K562 (cell line): Measurements from ENCODE around the gene TRIP11. TPM values are rescaled to one million over a fixed set of nuclear protein-coding genes. Genes with fewer than 3 reads are reported as not detected.

Experiments used
- ATAC-seq: fragments of 200-7000 bp; cut with Tn5 transposase; 3 replicates; pipeline ENCODE4 v1.9.1; 2020; ENCODE audit warnings: moderate library complexity
- BruUV-seq: library from RNA; stranded (reverse); fragments of 400-500 nt; replicated peaks from 2 replicates; lab custom pipeline; 2021; lab: Mats Ljungman, UMichigan
- CTCF ChIA-PET: fragments of 300-600 bp; formaldehyde crosslinking; extraction: SDS; loops from one replicate; lab custom pipeline; 2021; ENCODE audit warnings: low intra/inter-chr PET ratio; lab: Yijun Ruan, JAX
- POLR2A ChIA-PET: fragments of 300-600, 350-650 bp; sonication (Branson Sonifier 250); formaldehyde crosslinking; extraction: SDS; loops from one replicate; lab custom pipeline; 2021; ENCODE audit warnings: antibody characterized with exemption, inconsistent platforms; lab: Yijun Ruan, JAX
- DNase-seq, 4 experiments: peaks; one replicate each; pipeline versions ENCODE4 v3.0.0 to v3.0.0-alpha.2; 2011 to 2018; ENCODE audit warnings: low spot score in 3 of 4, mixed read lengths in 3 of 4; ENCODE audit errors: extremely low read depth in 1 of 4
- FAIRE-seq: peaks from 2 replicates; lab custom pipeline; 2011; peaks lifted over from hg19 to GRCh38; lab: Jason Lieb, UNC
- H2AFZ ChIP-seq: 2 replicates; pipeline ENCODE4 v1.6.0; 2011; ENCODE audit warnings: low read depth, low read length, control low read depth, inconsistent platforms
- H3K27ac ChIP-seq: fragments of 200-600 bp; 3 replicates; pipeline ENCODE4 v1.8.0; 2011; ENCODE audit warnings: low read depth, mild to moderate bottlenecking, control low read depth, inconsistent platforms, low read length, moderate library complexity, mixed read lengths; ENCODE audit errors: extremely low read depth
- H3K27me3 ChIP-seq, 2 experiments: fragments of 300-600 bp in 1 of 2; 2 replicates in 1 of 2; 3 replicates in 1 of 2; pipeline versions ENCODE4 v1.6.0 to v1.8.0; 2011; ENCODE audit warnings: inconsistent platforms in 2 of 2, low read length in 2 of 2, mild to moderate bottlenecking in 1 of 2, mixed read lengths in 1 of 2, moderate library complexity in 1 of 2; ENCODE audit not compliant: control insufficient read depth in 2 of 2, insufficient read depth in 2 of 2
- H3K36me3 ChIP-seq: fragments of 300-600 bp; 3 replicates; pipeline ENCODE4 v1.8.0; 2011; ENCODE audit warnings: mild to moderate bottlenecking, low read length, inconsistent platforms; ENCODE audit not compliant: control insufficient read depth, insufficient read depth
- H3K4me1 ChIP-seq, 2 experiments: fragments of 200-600 bp in 1 of 2; replicated peaks in 1 of 2; 2 replicates in 1 of 2; 3 replicates in 1 of 2; pipeline versions ENCODE4 v1.5.1 to v1.8.0; 2011; ENCODE audit warnings: inconsistent platforms in 2 of 2, low read length in 2 of 2, mild to moderate bottlenecking in 1 of 2, mixed read lengths in 1 of 2, moderate library complexity in 1 of 2; ENCODE audit not compliant: control insufficient read depth in 2 of 2, insufficient read depth in 2 of 2
- H3K4me2 ChIP-seq: 2 replicates; pipeline ENCODE4 v1.6.1; 2011; ENCODE audit warnings: low read length, control low read depth, inconsistent platforms, mixed read lengths; ENCODE audit not compliant: insufficient read depth
- H3K4me3 ChIP-seq: fragments of 200-600 bp; sonication (generic), shearing (Covaris generic); 2 replicates; pipeline ENCODE4 v1.5.1; 2016; ENCODE audit warnings: control low read depth, inconsistent platforms
- H3K79me2 ChIP-seq: fragments of 200-600 bp; 3 replicates; pipeline ENCODE4 v1.8.0; 2011; ENCODE audit warnings: low read length, inconsistent platforms; ENCODE audit not compliant: control insufficient read depth, insufficient read depth
- H3K9ac ChIP-seq, 2 experiments: 2 replicates each; pipeline versions ENCODE4 v1.6.0 to v1.6.1; 2011; ENCODE audit warnings: low read depth in 2 of 2, low read length in 2 of 2, control low read depth in 1 of 2, inconsistent platforms in 1 of 2, mild to moderate bottlenecking in 1 of 2, mixed read lengths in 1 of 2; ENCODE audit not compliant: insufficient read depth in 1 of 2
- H3K9me1 ChIP-seq: one replicate; pipeline ENCODE4 v1.6.0; 2011; ENCODE audit warnings: inconsistent platforms, mild to moderate bottlenecking, low read length, moderate library complexity; ENCODE audit not compliant: control insufficient read depth, insufficient read depth
- H3K9me3 ChIP-seq: replicated peaks from 2 replicates; pipeline ENCODE4 v1.5.1; 2011; ENCODE audit warnings: low read depth, low read length, inconsistent platforms; ENCODE audit not compliant: control insufficient read depth, insufficient read depth
- H4K20me1 ChIP-seq: replicated peaks from 2 replicates; pipeline ENCODE4 v1.6.1; 2011; ENCODE audit warnings: low read length, inconsistent platforms, mixed read lengths; ENCODE audit not compliant: control insufficient read depth, insufficient read depth
- ATF1 ChIP-seq, 2 experiments: fragments of 450-650 bp in 1 of 2; IDR thresholded peaks; 2 replicates each; pipeline ENCODE4 v1.6.1; 2016; ENCODE audit warnings: missing compliant biosample characterization in 1 of 2, missing genetic modification characterization in 1 of 2
- ATF7 ChIP-seq: fragments of 450-650 bp; IDR thresholded peaks from 2 replicates; pipeline ENCODE4 v1.7.1; 2014; ENCODE audit warnings: mild to moderate bottlenecking, moderate library complexity
- CREB1 ChIP-seq, 2 experiments: sonication (generic) in 1 of 2; formaldehyde crosslinking in 1 of 2; IDR thresholded peaks; 2 replicates each; pipeline versions ENCODE4 v1.6.1 to v1.8.0; 2012 to 2022; ENCODE audit warnings: inconsistent platforms in 1 of 2, mild to moderate bottlenecking in 1 of 2, missing genetic modification reagents in 1 of 2, moderate library complexity in 1 of 2
- E2F3 ChIP-seq: fragments of 250-450 bp; sonication (Bioruptor Pico); IDR thresholded peaks from 2 replicates; pipeline ENCODE4 v1.4.0; 2020; ENCODE audit warnings: mild to moderate bottlenecking
- E2F5 ChIP-seq: sonication (generic); formaldehyde crosslinking; IDR thresholded peaks from 2 replicates; pipeline ENCODE4 v1.8.0; 2022; ENCODE audit warnings: mild to moderate bottlenecking, missing genetic modification reagents
- E4F1 ChIP-seq: fragments of 250-450 bp; sonication (Bioruptor Pico); IDR thresholded peaks from 2 replicates; pipeline ENCODE4 v1.5.0; 2021; ENCODE audit warnings: mild to moderate bottlenecking, borderline replicate concordance
- KDM2B ChIP-seq: fragments of 250-450 bp; sonication (Bioruptor Pico); IDR thresholded peaks from 2 replicates; pipeline ENCODE4 v1.8.0; 2021; ENCODE audit warnings: mild to moderate bottlenecking, moderate library complexity
- KHSRP ChIP-seq: fragments of 450-650 bp; IDR thresholded peaks from 2 replicates; pipeline ENCODE4 v1.6.1; 2017
- MCM2 ChIP-seq: fragments of 450-650 bp; IDR thresholded peaks from 2 replicates; pipeline ENCODE4 v1.6.1; 2017; ENCODE audit warnings: low read depth, mild to moderate bottlenecking
- MTA1 ChIP-seq: fragments of 450-650 bp; IDR thresholded peaks from 2 replicates; pipeline ENCODE4 v1.6.1; 2017; ENCODE audit warnings: borderline replicate concordance
- NR2C1 ChIP-seq, 2 experiments: fragments of 450-650 bp; IDR thresholded peaks; 2 replicates each; pipeline ENCODE4 v1.6.1; 2017; ENCODE audit warnings: mild to moderate bottlenecking in 2 of 2, antibody characterized with exemption in 1 of 2, inconsistent platforms in 1 of 2, missing compliant biosample characterization in 1 of 2, missing genetic modification characterization in 1 of 2
- SMARCB1 ChIP-seq: IDR thresholded peaks from 2 replicates; pipeline ENCODE4 v1.6.1; 2011; ENCODE audit warnings: improper control_type of control experiment, low read depth; ENCODE audit not compliant: insufficient read length
- TBP ChIP-seq: optimal IDR thresholded peaks from 2 replicates; pipeline ENCODE3; 2011; ENCODE audit warnings: low read depth, low read length, improper control_type of control experiment
- TCFL5 ChIP-seq: fragments of 250-450 bp; sonication (Bioruptor Pico); conservative IDR thresholded peaks from 2 replicates; pipeline ENCODE4 v1.6.1; 2021; ENCODE audit warnings: mild to moderate bottlenecking, moderate library complexity, matching md5 sums
- ZEB2 ChIP-seq: fragments of 450-650 bp; IDR thresholded peaks from 2 replicates; pipeline ENCODE4 v1.6.1; 2016
- ZKSCAN3 ChIP-seq: fragments of 250-450 bp; sonication (Bioruptor Pico); IDR thresholded peaks from 2 replicates; pipeline ENCODE4 v1.4.0; 2020
- ZNF217 ChIP-seq: sonication (generic); formaldehyde crosslinking; IDR thresholded peaks from 2 replicates; pipeline ENCODE4 v1.8.0; 2022; ENCODE audit warnings: mild to moderate bottlenecking, missing genetic modification reagents
- WGBS: fragments of 100-300 bp; shearing (Covaris generic); methylation state at CpG from one replicate; pipeline ENCODE4 v1.1.6; 2016; ENCODE audit warnings: low coverage, mixed read lengths; ENCODE audit not compliant: insufficient coverage; ENCODE audit errors: missing lambda C conversion rate; 5-methylcytosine and 5-hydroxymethylcytosine counted together
- in situ Hi-C: fragments of 300-500 bp; cut with MboI; formaldehyde crosslinking; loops from 4 replicates; pipeline ENCODE4 v1.15.0; 2018; ENCODE audit warnings: inconsistent platforms, mixed read lengths
- intact Hi-C: fragments of 100-400 bp; cut with micrococcal nuclease; formaldehyde crosslinking; loops from 2 replicates; pipeline ENCODE4 v1.14.2; 2022
- polyA plus RNA-seq, 8 experiments: library from polyadenylated mRNA; depleted of rRNA in 4 of 8; stranded (reverse) in 5 of 8; unstranded in 3 of 8; fragments of >200 nt; fragmentation: Nextera tagmentation in 2 of 8; fragmentation: Illumina TruSeq in 1 of 8; extraction: Ambion mirVana in 2 of 8; extraction: Trizol in 1 of 8; gene quantifications; 2 replicates each; pipeline versions ENCODE4 v1.2.1 to v1.2.3, GENCODE V29; 2011 to 2014; ENCODE audit warnings: inconsistent platforms in 1 of 8, missing spikeins in 1 of 8
- total RNA-seq, 7 experiments: library from RNA; depleted of rRNA in 6 of 7; stranded (reverse); fragments of >200 nt in 6 of 7; fragmentation: Illumina TruSeq in 2 of 7; extraction: Trizol in 2 of 7; gene quantifications; 2 replicates each; pipeline versions ENCODE4 v1.2.1 to v1.2.3, GENCODE V29; 2011 to 2021; ENCODE audit warnings: low replicate concordance in 1 of 7

The TRIP11 gene
- total and polyA plus RNA-seq, 9 of the 15 experiments (the other 6 are each of a cell fraction or from before 2014, with no cell fraction given) = 4.0 to 20.0 (median 10.9) TPM

- Histone ChIP-seq H3K4me3 (no peak overlapping the region), H3K9me3 (no peaks in the 10 kb centered on the region), H4K20me1 (no peaks in the 10 kb centered on the region), H3K27me3 (peaks cover 0 to 26% of the 10 kb centered on the region in 2 experiments; a peak in 2 of 5 replicates), H3K9me1 (no peaks in the 10 kb centered on the region), H3K79me2 (no peaks in the 10 kb centered on the region), H3K4me2 (no peak overlapping the region), H3K36me3 (no peaks in the 10 kb centered on the region), H3K27ac (no peak overlapping the region), H3K4me1 (peaks cover 0 to 4% of the 10 kb centered on the region in 2 experiments; a peak in 2 of 5 replicates), H3K9ac (no peak overlapping the region), H2AFZ (no peak overlapping the region)
- BruUV-seq = no TSS peak
- TF ChIP-seq ZEB2 (no peak), ZKSCAN3 (CRISPR knock-in tag) (no peak), NR2C1 (IDR thresholded peaks at IDR 0.05) (no peak), NR2C1 (tag; IDR thresholded peaks at IDR 0.05) (no peak), MCM2 (no peak), ZNF217 (CRISPR knock-in tag) (no peak), ATF1 (CRISPR knock-in tag; IDR thresholded peaks at IDR 0.05) (no peak), ATF1 (tag; IDR thresholded peaks at IDR 0.05) (no peak), ATF7 (no peak), E4F1 (CRISPR knock-in tag) (no peak), MTA1 (no peak), SMARCB1 (no peak), KDM2B (no peak), E2F3 (CRISPR knock-in tag) (no peak), KHSRP (no peak), TBP (no peak), TCFL5 (no peak), E2F5 (no peak), CREB1 (IDR thresholded peaks at IDR 0.05) (no peak), CREB1 (CRISPR knock-in tag; IDR thresholded peaks at IDR 0.05) (no peak)
- no peak for DNase-seq
- CTCF ChIA-PET = no interaction called here
- no peak for FAIRE-seq
- ATAC-seq = no peak; the same call in 2 of the 3 replicates
- in situ Hi-C loops (no loop called here), intact Hi-C loops (no loop called here)
- POLR2A ChIA-PET = no interaction called here
- WGBS = 0% methylated on average over 8 of the region's 10 CpGs
These were observed 114.1 kb downstream of the TRIP11 start for GRCh38 chr14:91925727-91926121.
